CD14-positive monocyte (primary cell): ENCODE results near the gene MED13L. TPM values are rescaled to one million over a fixed set of nuclear protein-coding genes. Genes with fewer than 3 reads are reported as not detected.

Experiments used
- DNase-seq, 3 donors: peaks; one replicate each; pipeline ENCODE4 v3.0.0-alpha.2; 2011 to 2022
- H2AFZ ChIP-seq: 2 replicates; pipeline ENCODE4 v1.6.0; 2012; ENCODE audit warnings: mild to moderate bottlenecking, low read depth, low read length, inconsistent platforms; ENCODE audit not compliant: insufficient read depth, poor library complexity, severe bottlenecking
- H3K27ac ChIP-seq, 2 donors: 1 replicate in 1 of 2; 2 replicates in 1 of 2; pipeline ENCODE4 v1.5.1; 2012 to 2013; ENCODE audit warnings: low read length in 2 of 2, control low read depth in 1 of 2, inconsistent platforms in 1 of 2, low read depth in 1 of 2, mild to moderate bottlenecking in 1 of 2
- H3K27me3 ChIP-seq, 2 donors: one replicate each; pipeline versions ENCODE4 v1.6.0 to v1.6.1; 2011 to 2013; ENCODE audit warnings: low read length in 2 of 2; ENCODE audit not compliant: control insufficient read depth in 2 of 2, insufficient read depth in 2 of 2
- H3K36me3 ChIP-seq, 2 donors: replicated peaks in 1 of 2; 1 replicate in 1 of 2; 2 replicates in 1 of 2; pipeline versions ENCODE4 v1.5.1 to v1.6.1; 2012 to 2013; ENCODE audit warnings: low read length in 2 of 2, control low read depth in 1 of 2, inconsistent platforms in 1 of 2, mild to moderate bottlenecking in 1 of 2; ENCODE audit not compliant: insufficient read depth in 2 of 2, control insufficient read depth in 1 of 2
- H3K4me1 ChIP-seq, 2 donors: 1 replicate in 1 of 2; 2 replicates in 1 of 2; pipeline versions ENCODE4 v1.5.1 to v1.6.1; 2012 to 2013; ENCODE audit warnings: low read length in 2 of 2, control low read depth in 1 of 2, inconsistent platforms in 1 of 2, mild to moderate bottlenecking in 1 of 2, moderate library complexity in 1 of 2; ENCODE audit not compliant: insufficient read depth in 2 of 2, control insufficient read depth in 1 of 2
- H3K4me2 ChIP-seq: replicated peaks from 2 replicates; pipeline ENCODE3; 2012; ENCODE audit warnings: low read length, moderate library complexity, mild to moderate bottlenecking; ENCODE audit not compliant: poor library complexity, severe bottlenecking; ENCODE audit errors: extremely low read depth
- H3K4me3 ChIP-seq, 3 experiments: fragments of 200-600 bp in 1 of 3; sonication (generic) in 1 of 3; replicated peaks in 1 of 3; 1 replicate in 2 of 3; 2 replicates in 1 of 3; pipeline ENCODE4 v1.5.1; 2011 to 2013; ENCODE audit warnings: low read length in 3 of 3, mild to moderate bottlenecking in 3 of 3, control low read depth in 2 of 3, low read depth in 2 of 3, inconsistent platforms in 1 of 3, moderate library complexity in 1 of 3
- H3K79me2 ChIP-seq: 2 replicates; pipeline ENCODE4 v1.6.0; 2012; ENCODE audit warnings: mild to moderate bottlenecking, control low read depth, inconsistent platforms, low read length, moderate library complexity; ENCODE audit not compliant: insufficient read depth
- H3K9ac ChIP-seq: 2 replicates; pipeline ENCODE4 v1.6.0; 2017; ENCODE audit warnings: low read length, mild to moderate bottlenecking; ENCODE audit not compliant: insufficient read depth, poor library complexity, severe bottlenecking
- H3K9me3 ChIP-seq, 2 donors: replicated peaks in 1 of 2; 1 replicate in 1 of 2; 2 replicates in 1 of 2; pipeline versions ENCODE4 v1.5.1 to v1.6.1; 2012 to 2013; ENCODE audit warnings: low read length in 2 of 2, control low read depth in 1 of 2; ENCODE audit not compliant: control insufficient read depth in 1 of 2, insufficient read depth in 1 of 2
- H4K20me1 ChIP-seq: 2 replicates; pipeline ENCODE4 v1.6.0; 2012; ENCODE audit warnings: mild to moderate bottlenecking, low read length, control low read depth, moderate library complexity; ENCODE audit not compliant: insufficient read depth
- H3K27ac Mint-ChIP-seq, 7 donors: one replicate each; pipeline ENCODE4 v1.8.0; 2020; ENCODE audit warnings: mild to moderate bottlenecking in 7 of 7, mixed read lengths in 7 of 7, moderate library complexity in 6 of 7, inconsistent platforms in 2 of 7
- H3K27me3 Mint-ChIP-seq, 3 donors: one replicate each; pipeline ENCODE4 v1.8.0; 2021 to 2022; ENCODE audit warnings: low read depth in 3 of 3, mild to moderate bottlenecking in 3 of 3, mixed read lengths in 3 of 3, moderate library complexity in 3 of 3, inconsistent platforms in 1 of 3
- H3K36me3 Mint-ChIP-seq, 2 donors: one replicate each; pipeline ENCODE4 v1.8.0; 2020; ENCODE audit warnings: mixed read lengths in 2 of 2, inconsistent platforms in 1 of 2, mild to moderate bottlenecking in 1 of 2
- H3K4me1 Mint-ChIP-seq: one replicate; pipeline ENCODE4 v1.8.0; 2020; ENCODE audit warnings: mild to moderate bottlenecking, mixed read lengths
- H3K4me3 Mint-ChIP-seq, 2 donors: one replicate each; pipeline ENCODE4 v1.8.0; 2020; ENCODE audit warnings: mild to moderate bottlenecking in 2 of 2, mixed read lengths in 2 of 2, moderate library complexity in 1 of 2
- H3K9me3 Mint-ChIP-seq, 7 donors: one replicate each; pipeline ENCODE4 v1.8.0; 2020 to 2022; ENCODE audit warnings: mixed read lengths in 7 of 7, mild to moderate bottlenecking in 6 of 7, moderate library complexity in 6 of 7, inconsistent platforms in 2 of 7
- WGBS: methylation state at CpG from one replicate; pipeline ENCODE4 v1.1.5; 2013; ENCODE audit warnings: missing lambda C conversion rate; ENCODE audit not compliant: insufficient coverage; 5-methylcytosine and 5-hydroxymethylcytosine counted together
- intact Hi-C, 2 donors: fragments of 100-400 bp; cut with micrococcal nuclease; formaldehyde crosslinking; loops; one replicate each; pipeline versions ENCODE4 v1.15.0 to v1.15.1; 2023
- polyA plus RNA-seq, 3 donors: library from polyadenylated mRNA; depleted of rRNA in 1 of 3; unstranded in 2 of 3; stranded (reverse) in 1 of 3; fragments of 300-500 nt in 2 of 3; fragments of >200 nt in 1 of 3; fragmentation: Illumina TruSeq in 2 of 3; gene quantifications; 1 replicate in 2 of 3; 2 replicates in 1 of 3; pipeline ENCODE4 v1.2.3, GENCODE V29; 2012 to 2021
- TF ChIP-seq, protein P1 (sequence below): fragments of 200-600 bp; IDR thresholded peaks from one replicate; pipeline ENCODE4 v1.8.0; 2022; ENCODE audit warnings: antibody characterized with exemption, mild to moderate bottlenecking

MED13L gene
- polyA plus RNA-seq, 3 donors = 4.4 to 42.0 (median 7.5) TPM

DNA sequence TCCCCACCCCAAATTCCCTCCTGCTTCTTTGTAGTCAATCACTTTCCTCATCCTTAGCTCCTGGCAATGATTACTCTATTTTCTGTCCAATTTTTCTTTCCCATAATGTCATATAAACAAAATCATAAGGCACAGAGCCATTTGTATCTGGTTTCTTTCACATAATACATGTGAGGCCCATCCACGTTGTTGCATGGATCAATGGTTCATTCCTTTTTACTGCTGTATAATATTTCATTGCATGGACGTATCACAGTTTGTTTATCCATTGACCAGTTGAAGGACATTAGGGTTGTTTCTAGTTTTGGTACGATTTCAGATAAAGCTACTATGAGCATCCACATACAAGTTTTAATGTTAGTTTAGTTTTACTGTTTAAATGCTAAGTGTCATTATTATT lies 13.7 kb upstream of the MED13L start:
- H3K79me2 ChIP-seq = no peaks in the 10 kb centered on the region
- no peak overlapping the region for H3K27ac ChIP-seq
- H2AFZ ChIP-seq = no peak overlapping the region
- no peaks in the 10 kb centered on the region for H3K27me3 ChIP-seq
- H3K36me3 Mint-ChIP-seq = no peaks in the 10 kb centered on the region
- peaks cover 0 to 4% (median 0%) of the 10 kb centered on the region in 7 donors for H3K9me3 Mint-ChIP-seq
- no peak overlapping the region for H3K9ac ChIP-seq
- H3K4me3 Mint-ChIP-seq = no peak overlapping the region
- no CpG with 5 or more reads among the region's 3 CpGs for WGBS
- TF ChIP-seq, protein P1, sequence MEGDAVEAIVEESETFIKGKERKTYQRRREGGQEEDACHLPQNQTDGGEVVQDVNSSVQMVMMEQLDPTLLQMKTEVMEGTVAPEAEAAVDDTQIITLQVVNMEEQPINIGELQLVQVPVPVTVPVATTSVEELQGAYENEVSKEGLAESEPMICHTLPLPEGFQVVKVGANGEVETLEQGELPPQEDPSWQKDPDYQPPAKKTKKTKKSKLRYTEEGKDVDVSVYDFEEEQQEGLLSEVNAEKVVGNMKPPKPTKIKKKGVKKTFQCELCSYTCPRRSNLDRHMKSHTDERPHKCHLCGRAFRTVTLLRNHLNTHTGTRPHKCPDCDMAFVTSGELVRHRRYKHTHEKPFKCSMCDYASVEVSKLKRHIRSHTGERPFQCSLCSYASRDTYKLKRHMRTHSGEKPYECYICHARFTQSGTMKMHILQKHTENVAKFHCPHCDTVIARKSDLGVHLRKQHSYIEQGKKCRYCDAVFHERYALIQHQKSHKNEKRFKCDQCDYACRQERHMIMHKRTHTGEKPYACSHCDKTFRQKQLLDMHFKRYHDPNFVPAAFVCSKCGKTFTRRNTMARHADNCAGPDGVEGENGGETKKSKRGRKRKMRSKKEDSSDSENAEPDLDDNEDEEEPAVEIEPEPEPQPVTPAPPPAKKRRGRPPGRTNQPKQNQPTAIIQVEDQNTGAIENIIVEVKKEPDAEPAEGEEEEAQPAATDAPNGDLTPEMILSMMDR = no peak
- H4K20me1 ChIP-seq = no peaks in the 10 kb centered on the region
- H3K36me3 ChIP-seq = no peaks in the 10 kb centered on the region
- H3K4me3 ChIP-seq = no peak overlapping the region
- peaks cover 3 to 8% of the 10 kb centered on the region in 2 donors for H3K4me1 ChIP-seq
- H3K4me1 Mint-ChIP-seq = peaks cover 6% of the 10 kb centered on the region
- no peaks in the 10 kb centered on the region for H3K9me3 ChIP-seq
- intact Hi-C loops = loop anchor here in 1 of 2 donors (5.0 kb wide), 1 partner anchor 41 kb away; no protein-coding TSS in a partner anchor
- no peak overlapping the region for H3K4me2 ChIP-seq
- no peak overlapping the region for H3K27ac Mint-ChIP-seq
- H3K27me3 Mint-ChIP-seq = peaks cover 0 to 1% (median 0%) of the 10 kb centered on the region in 3 donors
- DNase-seq = no peak

DNA sequence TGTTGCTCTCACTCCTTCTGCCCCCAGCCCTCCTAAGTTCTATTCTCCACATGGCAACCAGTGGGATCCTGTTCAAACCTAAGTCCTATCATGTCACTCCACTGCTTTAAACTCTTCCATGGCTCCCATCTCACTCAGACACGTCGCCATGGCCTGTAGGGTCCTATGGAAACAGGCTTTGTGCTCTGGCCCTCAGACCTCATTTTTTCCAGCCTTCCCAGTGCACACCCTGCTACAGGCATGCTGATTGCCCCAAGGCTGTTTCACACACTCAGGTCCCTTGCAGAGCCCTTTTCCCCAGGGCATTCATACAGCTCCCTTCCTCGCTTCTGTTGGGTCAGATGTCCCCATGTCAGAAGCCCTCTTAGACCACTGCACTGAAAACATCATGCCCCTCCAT lies 11.2 kb upstream of the MED13L start:
- Mint-ChIP-seq H3K4me1 (peaks cover 30% of the 10 kb centered on the region), H3K36me3 (no peaks in the 10 kb centered on the region), H3K4me3 (no peak overlapping the region), H3K9me3 (no peaks in the 10 kb centered on the region), H3K27ac (peak overlapping the region in 1 of 7 donors; percentile 46), H3K27me3 (no peaks in the 10 kb centered on the region)
- TF ChIP-seq, protein P1 = no peak
- no peaks in the 10 kb centered on the region for H3K36me3 ChIP-seq
- H3K9me3 ChIP-seq = no peaks in the 10 kb centered on the region
- no peak for DNase-seq
- H3K27ac ChIP-seq = no peak overlapping the region
- H3K9ac ChIP-seq = no peak overlapping the region
- no peaks in the 10 kb centered on the region for H4K20me1 ChIP-seq
- H3K27me3 ChIP-seq = no peaks in the 10 kb centered on the region
- H3K4me2 ChIP-seq = no peak overlapping the region
- no peak overlapping the region for H2AFZ ChIP-seq
- H3K4me3 ChIP-seq = no peak overlapping the region
- H3K79me2 ChIP-seq = peaks cover 4% of the 10 kb centered on the region
- H3K4me1 ChIP-seq = peaks cover 27 to 33% of the 10 kb centered on the region in 2 donors
- 96% methylated on average over 3 of the region's 3 CpGs for WGBS
- intact Hi-C loops = no loop called here
